Neural cell (in vitro differentiated cells): ENCODE data around the gene KPTN.

Source experiments
- EP300 ChIP-seq: fragments of 450-650 bp; conservative IDR thresholded peaks from 2 replicates; pipeline ENCODE4 v1.6.1; 2014; ENCODE audit warnings: antibody characterized with exemption, mild to moderate bottlenecking, moderate library complexity; ENCODE audit not compliant: poor library complexity, severe bottlenecking
- EZH2 ChIP-seq: fragments of 200-600, 300-800 bp; shearing (Covaris generic), sonication (generic); IDR thresholded peaks from 2 replicates; pipeline ENCODE4 v1.6.1; 2014; ENCODE audit warnings: antibody characterized with exemption, low read length, borderline replicate concordance, mild to moderate bottlenecking; ENCODE audit not compliant: insufficient read depth, poor library complexity, severe bottlenecking
- POLR2AphosphoS5 ChIP-seq: IDR thresholded peaks from 2 replicates; pipeline ENCODE4 v1.6.1; 2012
- RAD21 ChIP-seq: fragments of 450-650 bp; conservative IDR thresholded peaks from 2 replicates; pipeline ENCODE4 v1.6.1; 2014; ENCODE audit warnings: antibody characterized with exemption, mild to moderate bottlenecking, moderate library complexity
- TF ChIP-seq, protein P1 (sequence below): fragments of 450-650 bp; IDR thresholded peaks from 2 replicates; pipeline ENCODE4 v1.5.1; 2014; ENCODE audit warnings: antibody characterized with exemption, mild to moderate bottlenecking, moderate library complexity; ENCODE audit not compliant: poor library complexity, severe bottlenecking

DNA sequence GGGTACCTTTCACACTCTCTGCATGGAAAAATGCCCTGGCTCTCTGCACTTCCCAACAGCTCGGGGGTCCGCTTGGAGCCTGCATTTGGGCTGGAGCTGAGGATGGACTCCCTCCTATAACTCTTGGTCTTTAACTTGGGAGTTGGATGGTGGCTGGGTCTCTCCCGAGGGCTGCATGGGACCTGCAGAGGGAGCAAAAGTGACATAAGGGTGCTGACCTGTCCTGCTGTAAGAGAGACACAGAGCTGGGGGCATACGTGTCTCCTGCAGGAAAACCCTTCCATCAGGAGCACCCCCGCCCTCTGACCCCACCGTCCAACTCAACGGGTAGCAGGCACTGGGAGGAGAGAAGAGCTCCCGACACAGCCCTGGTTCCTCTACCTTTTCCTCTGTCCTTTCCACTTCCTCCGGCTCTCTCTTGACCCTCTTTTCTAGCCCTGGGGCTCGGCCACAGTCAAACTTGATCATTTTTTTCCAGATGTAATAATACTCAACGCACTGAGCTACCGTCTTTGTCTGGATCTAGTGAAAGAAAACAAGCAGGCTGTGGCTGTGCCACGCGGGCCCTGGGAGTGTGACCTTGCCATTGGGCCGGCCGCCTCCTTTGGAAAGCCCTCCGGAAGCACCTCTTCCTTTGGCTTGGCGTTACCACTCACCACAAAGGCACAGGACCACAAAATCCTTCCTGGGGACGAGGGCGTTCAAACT lies 37.6 kb upstream of the KPTN start:
- TF ChIP-seq, protein P1, sequence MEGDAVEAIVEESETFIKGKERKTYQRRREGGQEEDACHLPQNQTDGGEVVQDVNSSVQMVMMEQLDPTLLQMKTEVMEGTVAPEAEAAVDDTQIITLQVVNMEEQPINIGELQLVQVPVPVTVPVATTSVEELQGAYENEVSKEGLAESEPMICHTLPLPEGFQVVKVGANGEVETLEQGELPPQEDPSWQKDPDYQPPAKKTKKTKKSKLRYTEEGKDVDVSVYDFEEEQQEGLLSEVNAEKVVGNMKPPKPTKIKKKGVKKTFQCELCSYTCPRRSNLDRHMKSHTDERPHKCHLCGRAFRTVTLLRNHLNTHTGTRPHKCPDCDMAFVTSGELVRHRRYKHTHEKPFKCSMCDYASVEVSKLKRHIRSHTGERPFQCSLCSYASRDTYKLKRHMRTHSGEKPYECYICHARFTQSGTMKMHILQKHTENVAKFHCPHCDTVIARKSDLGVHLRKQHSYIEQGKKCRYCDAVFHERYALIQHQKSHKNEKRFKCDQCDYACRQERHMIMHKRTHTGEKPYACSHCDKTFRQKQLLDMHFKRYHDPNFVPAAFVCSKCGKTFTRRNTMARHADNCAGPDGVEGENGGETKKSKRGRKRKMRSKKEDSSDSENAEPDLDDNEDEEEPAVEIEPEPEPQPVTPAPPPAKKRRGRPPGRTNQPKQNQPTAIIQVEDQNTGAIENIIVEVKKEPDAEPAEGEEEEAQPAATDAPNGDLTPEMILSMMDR: no peak
- no peak for TF ChIP-seq EZH2
- no peak for TF ChIP-seq EP300
- TF ChIP-seq POLR2AphosphoS5: no peak
- no peak for TF ChIP-seq RAD21
